Kidney (tissue), 14 donors: ENCODE measurements around the gene PHLDA1. TPM values are rescaled to one million over a fixed set of nuclear protein-coding genes. Genes with fewer than 3 reads are reported as not detected.
A peak's percentile ranks its signal among the peaks of the same experiment; 100 is the strongest.

ENCODE experiments used
- DNase-seq, 5 donors: peaks; one replicate each; pipeline ENCODE4 v3.0.0-alpha.2; 2013 to 2020
- FAIRE-seq: peaks from 2 replicates; lab custom pipeline; 2012; peaks lifted over from hg19 to GRCh38; lab: Jason Lieb, UNC
- H3K27ac ChIP-seq, 2 donors: one replicate each; pipeline ENCODE4 v1.7.0; 2013; ENCODE audit warnings: low read depth in 2 of 2, low read length in 2 of 2, inconsistent platforms in 1 of 2
- H3K27me3 ChIP-seq: one replicate; pipeline ENCODE4 v1.7.1; 2013; ENCODE audit warnings: low read length, inconsistent platforms; ENCODE audit not compliant: control insufficient read depth, insufficient read depth
- H3K36me3 ChIP-seq, 3 donors: one replicate each; pipeline versions ENCODE4 v1.7.0 to v1.7.1; 2013; ENCODE audit warnings: low read length in 3 of 3, control low read depth in 1 of 3, inconsistent platforms in 1 of 3; ENCODE audit not compliant: insufficient read depth in 3 of 3, control insufficient read depth in 2 of 3
- H3K4me1 ChIP-seq, 3 donors: one replicate each; pipeline versions ENCODE4 v1.7.0 to v1.7.1; 2013; ENCODE audit warnings: low read length in 3 of 3, inconsistent platforms in 1 of 3, low read depth in 1 of 3; ENCODE audit not compliant: control insufficient read depth in 2 of 3, insufficient read depth in 2 of 3
- H3K4me3 ChIP-seq, 3 donors: one replicate each; pipeline versions ENCODE4 v1.7.0 to v1.8.1; 2013; ENCODE audit warnings: low read length in 3 of 3, control low read depth in 1 of 3, inconsistent platforms in 1 of 3
- H3K9ac ChIP-seq, 3 donors: one replicate each; pipeline versions ENCODE4 v1.7.0 to v1.7.1; 2013; ENCODE audit warnings: low read length in 3 of 3, control low read depth in 1 of 3, inconsistent platforms in 1 of 3
- H3K9me3 ChIP-seq, 3 donors: one replicate each; pipeline versions ENCODE4 v1.7.0 to v1.7.1; 2013; ENCODE audit warnings: low read length in 3 of 3, control low read depth in 1 of 3, inconsistent platforms in 1 of 3; ENCODE audit not compliant: control insufficient read depth in 2 of 3, insufficient read depth in 1 of 3
- intact Hi-C: fragments of 100-400 bp; cut with DNase I; formaldehyde crosslinking; loops from one replicate; pipeline ENCODE4 v1.11.1; 2022
- polyA plus RNA-seq: library from polyadenylated mRNA; stranded (reverse); fragments of 350-450 nt; fragmentation: Illumina TruSeq; extraction: RNeasy Lipid Tissue Mini Kit (QIAGEN cat#74804); gene quantifications from one replicate; pipeline ENCODE4 v1.2.3, GENCODE V29; 2014; ENCODE audit warnings: low read depth, low replicate concordance; ENCODE audit not compliant: insufficient read depth
- total RNA-seq: library from RNA; stranded (reverse); fragmentation: NEBNext Ultra II Directional; extraction: Animal tissue kit (Norgen Biotek cat#: 25700); gene quantifications from one replicate; pipeline ENCODE4 v1.2.1, GENCODE V29; 2021
- TF ChIP-seq, protein P1 (sequence below): IDR thresholded peaks from 3 replicates; pipeline ENCODE4 v1.5.1; 2012; ENCODE audit warnings: mild to moderate bottlenecking, moderate library complexity, borderline replicate concordance; ENCODE audit not compliant: insufficient read depth; ENCODE audit errors: extremely low read depth
- donor health status: control.
- donor health status: control.
- donor health status: control.
- donor health status: control.
- donor health status: control.
- donor health status: DM: yes; HTN: yes; CAD: no.
- donor health status: Normal renal cell carcinoma (clear cell type).

PHLDA1 gene
- total and polyA plus RNA-seq, 2 donors from 2014 or later, result 9.5 to 15.3 TPM

DNA sequence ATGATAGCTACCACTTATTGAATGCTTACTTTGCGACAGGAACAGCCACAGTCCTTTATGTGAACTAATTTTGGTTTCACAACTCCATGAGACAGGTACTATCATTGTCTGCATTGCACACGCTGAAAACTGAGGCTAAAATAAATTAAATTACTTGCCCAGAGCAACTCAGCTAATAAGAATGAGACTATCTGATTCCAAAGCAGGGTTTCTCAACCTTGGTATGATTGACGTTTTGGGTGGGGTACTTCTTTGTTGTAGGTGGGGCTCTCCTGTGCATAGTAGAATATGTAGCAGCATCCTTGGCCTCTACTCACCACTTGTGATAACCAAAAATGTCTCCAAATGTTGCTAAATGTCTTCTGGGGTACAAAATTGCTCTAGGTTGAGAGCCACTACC lies 9.1 kb downstream of the PHLDA1 start:
- no peak for FAIRE-seq
- TF ChIP-seq, protein P1, sequence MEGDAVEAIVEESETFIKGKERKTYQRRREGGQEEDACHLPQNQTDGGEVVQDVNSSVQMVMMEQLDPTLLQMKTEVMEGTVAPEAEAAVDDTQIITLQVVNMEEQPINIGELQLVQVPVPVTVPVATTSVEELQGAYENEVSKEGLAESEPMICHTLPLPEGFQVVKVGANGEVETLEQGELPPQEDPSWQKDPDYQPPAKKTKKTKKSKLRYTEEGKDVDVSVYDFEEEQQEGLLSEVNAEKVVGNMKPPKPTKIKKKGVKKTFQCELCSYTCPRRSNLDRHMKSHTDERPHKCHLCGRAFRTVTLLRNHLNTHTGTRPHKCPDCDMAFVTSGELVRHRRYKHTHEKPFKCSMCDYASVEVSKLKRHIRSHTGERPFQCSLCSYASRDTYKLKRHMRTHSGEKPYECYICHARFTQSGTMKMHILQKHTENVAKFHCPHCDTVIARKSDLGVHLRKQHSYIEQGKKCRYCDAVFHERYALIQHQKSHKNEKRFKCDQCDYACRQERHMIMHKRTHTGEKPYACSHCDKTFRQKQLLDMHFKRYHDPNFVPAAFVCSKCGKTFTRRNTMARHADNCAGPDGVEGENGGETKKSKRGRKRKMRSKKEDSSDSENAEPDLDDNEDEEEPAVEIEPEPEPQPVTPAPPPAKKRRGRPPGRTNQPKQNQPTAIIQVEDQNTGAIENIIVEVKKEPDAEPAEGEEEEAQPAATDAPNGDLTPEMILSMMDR, result no peak
- Histone ChIP-seq H3K9ac (no peak overlapping the region), H3K36me3 (no peaks in the 10 kb centered on the region), H3K27ac (no peak overlapping the region), H3K9me3 (no peaks in the 10 kb centered on the region), H3K4me1 (peaks cover 0 to 10% (median 0%) of the 10 kb centered on the region in 3 donors), H3K27me3 (no peaks in the 10 kb centered on the region), H3K4me3 (no peak overlapping the region)
- intact Hi-C loops, result no loop called here
- no peak for DNase-seq

DNA sequence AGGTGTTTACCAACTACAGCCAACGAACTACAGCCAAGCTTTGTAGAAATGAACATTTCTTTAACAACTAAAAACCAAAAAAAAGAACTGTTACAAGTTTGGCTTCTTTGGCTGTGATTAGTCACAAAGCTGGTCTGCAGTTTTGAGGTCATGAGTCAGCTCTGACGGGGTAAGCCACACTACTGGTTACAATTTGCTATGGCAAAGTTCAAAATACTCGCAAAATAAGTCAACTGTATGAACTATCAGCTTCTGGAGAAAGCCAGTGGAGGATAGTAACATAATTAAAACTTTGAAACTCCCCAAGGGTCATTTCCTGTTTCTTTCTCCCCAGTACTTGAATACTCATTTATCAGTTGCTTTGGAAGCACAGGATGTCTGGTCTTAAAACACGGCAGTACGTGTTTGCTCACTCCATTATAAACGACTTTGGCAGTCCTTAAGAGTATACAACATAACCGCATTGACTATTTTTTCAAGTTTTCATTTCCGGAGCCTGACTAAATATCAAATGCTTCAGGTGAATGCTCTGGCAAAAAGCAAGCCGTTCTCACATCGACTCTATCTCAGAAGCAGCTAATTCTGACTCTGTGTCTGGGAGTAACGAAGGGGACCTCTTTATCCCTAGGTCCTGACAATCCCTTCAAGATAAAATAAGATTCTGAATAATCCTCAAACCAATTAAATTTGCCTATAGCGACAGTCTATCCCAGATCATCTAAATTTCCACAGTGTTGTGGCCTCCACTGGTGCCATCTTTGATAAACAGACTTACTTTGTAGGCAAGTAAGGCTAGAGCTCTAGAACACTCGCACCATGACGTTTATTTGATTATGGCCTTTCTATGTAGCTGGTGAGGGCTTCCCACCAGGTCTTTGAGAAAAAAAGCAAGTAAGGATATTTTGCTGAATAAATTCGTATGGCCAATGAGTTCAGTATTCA lies 10.6 kb downstream of the PHLDA1 start:
- FAIRE-seq, result peak; percentile 53
- peak in 2 of 5 donors; percentile 64 to 78 for DNase-seq
- Histone ChIP-seq H3K4me3 (no peak overlapping the region), H3K27ac (peak overlapping the region; percentile 7 to 82), H3K4me1 (peaks cover 0 to 10% (median 0%) of the 10 kb centered on the region in 3 donors), H3K27me3 (no peaks in the 10 kb centered on the region), H3K9ac (no peak overlapping the region), H3K36me3 (no peaks in the 10 kb centered on the region), H3K9me3 (no peaks in the 10 kb centered on the region)
- intact Hi-C loops, result no loop called here
- TF ChIP-seq, protein P1, result no peak

DNA sequence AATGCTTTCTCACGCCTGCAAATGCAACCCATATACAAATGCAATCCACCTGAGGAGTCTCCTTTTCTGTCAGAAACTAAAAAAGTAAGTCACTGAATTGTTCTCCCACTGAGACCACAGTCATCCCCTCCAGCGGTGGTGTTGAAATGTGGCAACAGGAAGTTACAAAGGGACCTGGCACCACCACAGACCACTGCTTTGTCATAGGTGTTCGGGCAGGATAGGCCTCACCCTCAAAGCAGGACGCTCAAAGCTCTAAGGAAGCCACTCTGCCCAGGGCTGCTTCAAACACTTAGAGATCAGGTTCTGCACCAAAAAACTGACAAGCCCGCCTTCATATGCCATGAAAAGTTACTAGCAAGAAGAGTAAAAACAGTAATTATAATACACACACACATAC lies 11.3 kb downstream of the PHLDA1 start:
- Histone ChIP-seq H3K9me3 (no peaks in the 10 kb centered on the region), H3K27ac (peak overlapping the region; percentile 47 to 82), H3K4me3 (no peak overlapping the region), H3K36me3 (no peaks in the 10 kb centered on the region), H3K9ac (no peak overlapping the region), H3K4me1 (peaks cover 0 to 10% (median 0%) of the 10 kb centered on the region in 3 donors), H3K27me3 (no peaks in the 10 kb centered on the region)
- DNase-seq (no peak), FAIRE-seq (no peak)
- intact Hi-C loops, result no loop called here
- TF ChIP-seq, protein P1, result no peak
